ENCODE results near the gene EXD1. TPM values are rescaled to one million over a fixed set of nuclear protein-coding genes. Genes with fewer than 3 reads are reported as not detected.
"Not testable (repeated sequence)": the region's sequence is repeated elsewhere in the genome, so short reads cannot be mapped to it uniquely, and the experiment has no call there.

The EXD1 gene
- total RNA-seq, 2 donors from 2014 or later: not detected

- Histone ChIP-seq H3K27ac (peak overlapping the region in 1 of 2 donors; percentile 61), H3K27me3 (no peaks in the 10 kb centered on the region), H3K4me1 (peaks cover 0 to 21% of the 10 kb centered on the region in 2 donors), H3K4me3 (no peak overlapping the region), H3K36me3 (peaks cover 14% of the 10 kb centered on the region), H3K9me3 (no peaks in the 10 kb centered on the region)
- TF ChIP-seq CTCF (IDR thresholded peaks at IDR 0.05): no peak
- no peak for DNase-seq (ENCODE audit: low spot score)
Observed at GRCh38 chr15:41263891-41264351, 33.4 kb upstream of the EXD1 start.

GRCh38 chr15:41262571-41262970, 32.0 kb upstream of the EXD1 start:
- Histone ChIP-seq H3K27ac (no peak overlapping the region), H3K9me3 (no peaks in the 10 kb centered on the region), H3K4me3 (no peak overlapping the region), H3K27me3 (no peaks in the 10 kb centered on the region), H3K4me1 (peaks cover 0 to 27% of the 10 kb centered on the region in 2 donors), H3K36me3 (peaks cover 18% of the 10 kb centered on the region)
- no peak for DNase-seq (ENCODE audit: low spot score)
- TF ChIP-seq CTCF (IDR thresholded peaks at IDR 0.05): no peak

- H3K9me3 ChIP-seq; DNase-seq (ENCODE audit: low spot score); H3K27ac ChIP-seq; H3K4me3 ChIP-seq; H3K27me3 ChIP-seq: not testable (repeated sequence)
- H3K36me3 ChIP-seq: peaks cover 19% of the 10 kb centered on the region
- H3K4me1 ChIP-seq: peaks cover 0 to 35% of the 10 kb centered on the region in 2 donors
Observed at GRCh38 chr15:41260924-41261323, 30.4 kb upstream of the EXD1 start.

- Histone ChIP-seq H3K36me3 (peaks cover 19% of the 10 kb centered on the region), H3K27ac (peak overlapping the region in 1 of 2 donors; percentile 72), H3K4me1 (peaks cover 0 to 35% of the 10 kb centered on the region in 2 donors), H3K27me3 (no peaks in the 10 kb centered on the region), H3K9me3 (no peaks in the 10 kb centered on the region), H3K4me3 (no peak overlapping the region)
- no peak for TF ChIP-seq CTCF (IDR thresholded peaks at IDR 0.05)
- no peak for DNase-seq (ENCODE audit: low spot score)
Observed at GRCh38 chr15:41259546-41260189, 29.1 kb upstream of the EXD1 start.

GRCh38 chr15:41258750-41259471, 28.4 kb upstream of the EXD1 start:
- no peaks in the 10 kb centered on the region for H3K27me3 ChIP-seq
- no peak for TF ChIP-seq CTCF (IDR thresholded peaks at IDR 0.05)
- peak overlapping the region; percentile 17 to 72 for H3K27ac ChIP-seq
- H3K4me1 ChIP-seq: peaks cover 0 to 30% of the 10 kb centered on the region in 2 donors
- no peak overlapping the region for H3K4me3 ChIP-seq
- H3K36me3 ChIP-seq: peaks cover 19% of the 10 kb centered on the region
- DNase-seq (ENCODE audit: low spot score): no peak
- H3K9me3 ChIP-seq: no peaks in the 10 kb centered on the region

GRCh38 chr15:41256577-41257038, 26.1 kb upstream of the EXD1 start:
- peaks cover 5% of the 10 kb centered on the region for H3K36me3 ChIP-seq

More at GRCh38 chr15:41256577-41257038, 26.1 kb upstream of the EXD1 start:
- Histone ChIP-seq H3K27me3 (no peaks in the 10 kb centered on the region), H3K9me3 (no peaks in the 10 kb centered on the region), H3K27ac (peak overlapping the region in 1 of 2 donors; percentile 11), H3K4me1 (peaks cover 0 to 21% of the 10 kb centered on the region in 2 donors), H3K4me3 (no peak overlapping the region)
- TF ChIP-seq CTCF (IDR thresholded peaks at IDR 0.05): no peak
- DNase-seq (ENCODE audit: low spot score): no peak
